SK-N-SH (cell line): ENCODE data around the gene DIS3L2. TPM values are rescaled to one million over a fixed set of nuclear protein-coding genes. Genes with fewer than 3 reads are reported as not detected.

ENCODE experiments used
- CTCF ChIA-PET: fragments of 300-600, 350-600 bp; formaldehyde crosslinking; extraction: SDS; loops from one replicate; lab custom pipeline; 2021; lab: Yijun Ruan, JAX
- POLR2A ChIA-PET: fragments of 350-600 bp; sonication (Branson Sonifier 250); formaldehyde crosslinking; extraction: SDS; loops from one replicate; lab custom pipeline; 2020; ENCODE audit warnings: antibody characterized with exemption, inconsistent platforms; lab: Yijun Ruan, JAX
- DNase-seq: peaks from one replicate; pipeline ENCODE4 v3.0.0; 2012
- H2AFZ ChIP-seq: fragments of 200-600 bp; sonication (generic); 2 replicates; pipeline ENCODE4 v1.8.1; 2016; ENCODE audit warnings: antibody characterized with exemption, mild to moderate bottlenecking, low read depth
- H3F3A ChIP-seq: fragments of 200-600 bp; sonication (generic); replicated peaks from 2 replicates; pipeline ENCODE3; 2016; ENCODE audit warnings: antibody characterized with exemption, mild to moderate bottlenecking; ENCODE audit not compliant: insufficient read depth
- H3K27ac ChIP-seq, 2 experiments: fragments of 200-500 bp in 1 of 2; fragments of 200-600 bp in 1 of 2; sonication (Bioruptor generic) in 1 of 2; sonication (generic), shearing (Covaris generic) in 1 of 2; 2 replicates each; pipeline versions ENCODE4 v1.5.1 to v1.6.1; 2014 to 2016; ENCODE audit warnings: low read depth in 2 of 2, inconsistent platforms in 1 of 2, low read length in 1 of 2, mild to moderate bottlenecking in 1 of 2, mixed read lengths in 1 of 2
- H3K27me3 ChIP-seq: fragments of 200-600 bp; sonication (generic), shearing (Covaris generic); 2 replicates; pipeline ENCODE4 v1.6.1; 2016; ENCODE audit warnings: mixed run types; ENCODE audit not compliant: insufficient read depth
- H3K36me3 ChIP-seq, 2 experiments: fragments of 200-500 bp in 1 of 2; fragments of 200-600 bp in 1 of 2; sonication (Bioruptor generic) in 1 of 2; sonication (generic) in 1 of 2; replicated peaks in 1 of 2; 2 replicates each; pipeline versions ENCODE3 to v1.5.1; 2014 to 2016; ENCODE audit warnings: low read length in 1 of 2, mild to moderate bottlenecking in 1 of 2; ENCODE audit not compliant: insufficient read depth in 2 of 2, control insufficient read depth in 1 of 2
- H3K4me1 ChIP-seq, 2 experiments: fragments of 200-500 bp in 1 of 2; fragments of 200-600 bp in 1 of 2; sonication (Bioruptor generic) in 1 of 2; sonication (generic), shearing (Covaris generic) in 1 of 2; 2 replicates each; pipeline versions ENCODE4 v1.5.1 to v1.6.1; 2014 to 2016; ENCODE audit warnings: low read depth in 1 of 2, low read length in 1 of 2, mixed run types in 1 of 2; ENCODE audit not compliant: insufficient read depth in 2 of 2, control insufficient read depth in 1 of 2
- H3K4me2 ChIP-seq: fragments of 200-600 bp; sonication (generic), shearing (Covaris generic); 2 replicates; pipeline ENCODE4 v1.6.1; 2017; ENCODE audit warnings: mixed run types
- H3K4me3 ChIP-seq, 2 experiments: fragments of 200-500 bp in 1 of 2; fragments of 200-600 bp in 1 of 2; sonication (Bioruptor generic) in 1 of 2; sonication (generic), shearing (Covaris generic) in 1 of 2; 2 replicates each; pipeline versions ENCODE4 v1.5.1 to v1.8.1; 2014 to 2016; ENCODE audit warnings: low read depth in 2 of 2, inconsistent platforms in 1 of 2, low read length in 1 of 2, mild to moderate bottlenecking in 1 of 2, mixed read lengths in 1 of 2, moderate library complexity in 1 of 2
- H3K79me2 ChIP-seq: fragments of 200-600 bp; sonication (generic); 2 replicates; pipeline ENCODE4 v1.8.1; 2017; ENCODE audit warnings: mild to moderate bottlenecking; ENCODE audit not compliant: insufficient read depth
- H3K9ac ChIP-seq: fragments of 200-600 bp; sonication (generic); 2 replicates; pipeline ENCODE4 v1.6.1; 2017; ENCODE audit warnings: mixed run types
- H3K9me2 ChIP-seq: fragments of 200-600 bp; sonication (generic); 2 replicates; pipeline ENCODE4 v1.6.1; 2017; ENCODE audit warnings: mixed run types
- H3K9me3 ChIP-seq: fragments of 200-600 bp; sonication (generic); 2 replicates; pipeline ENCODE4 v1.6.1; 2017; ENCODE audit warnings: mixed run types, mild to moderate bottlenecking, moderate library complexity
- H4K20me1 ChIP-seq: fragments of 200-600 bp; sonication (generic); 2 replicates; pipeline ENCODE4 v1.6.1; 2017; ENCODE audit warnings: mild to moderate bottlenecking, mixed run types; ENCODE audit not compliant: insufficient read depth
- CHD2 ChIP-seq: fragments of 150-350 bp; IDR thresholded peaks from 2 replicates; pipeline ENCODE4 v1.6.1; 2018; ENCODE audit warnings: low read length; ENCODE audit not compliant: partially characterized antibody
- EP300 ChIP-seq, 2 experiments: IDR thresholded peaks; 2 replicates each; pipeline versions ENCODE4 v1.4.0 to v1.6.1; 2012; ENCODE audit warnings: borderline replicate concordance in 1 of 2, low read depth in 1 of 2, low read length in 1 of 2
- EZH2phosphoT487 ChIP-seq: fragments of 200-600 bp; sonication (generic); IDR thresholded peaks from 2 replicates; pipeline ENCODE4 v1.6.1; 2017; ENCODE audit warnings: low read depth, mixed run types, mild to moderate bottlenecking, antibody characterized with exemption, moderate library complexity, borderline replicate concordance
- FOSL2 ChIP-seq: IDR thresholded peaks from 2 replicates; pipeline ENCODE4 v1.4.0; 2012; ENCODE audit warnings: low read depth, mild to moderate bottlenecking, moderate library complexity, borderline replicate concordance
- FOXM1 ChIP-seq: IDR thresholded peaks from 2 replicates; pipeline ENCODE4 v1.4.0; 2012; ENCODE audit warnings: low read depth, mild to moderate bottlenecking
- GABPA ChIP-seq: IDR thresholded peaks from 2 replicates; pipeline ENCODE4 v1.4.0; 2012; ENCODE audit warnings: low read depth, mild to moderate bottlenecking
- GATA2 ChIP-seq: sonication (generic); formaldehyde crosslinking; IDR thresholded peaks from 2 replicates; pipeline ENCODE4 v1.5.0; 2020; ENCODE audit warnings: mild to moderate bottlenecking, missing genetic modification reagents
- MEF2A ChIP-seq: IDR thresholded peaks from 2 replicates; pipeline ENCODE4 v1.4.0; 2012; ENCODE audit warnings: low read depth, borderline replicate concordance
- NFIC ChIP-seq: IDR thresholded peaks from 2 replicates; pipeline ENCODE4 v1.4.0; 2012; ENCODE audit warnings: borderline replicate concordance
- RAD21 ChIP-seq: IDR thresholded peaks from 2 replicates; pipeline ENCODE4 v1.6.1; 2012; ENCODE audit warnings: mild to moderate bottlenecking, low read length
- RCOR1 ChIP-seq: fragments of 150-350 bp; IDR thresholded peaks from 2 replicates; pipeline ENCODE4 v1.6.1; 2017; ENCODE audit warnings: antibody characterized with exemption, low read length
- RFX5 ChIP-seq: IDR thresholded peaks from 2 replicates; pipeline ENCODE4 v1.6.1; 2012; ENCODE audit warnings: mild to moderate bottlenecking, improper control_type of control experiment, low read length
- SMC3 ChIP-seq: IDR thresholded peaks from 2 replicates; pipeline ENCODE4 v1.6.1; 2012; ENCODE audit warnings: low read depth, low read length, improper control_type of control experiment
- TAF1 ChIP-seq: IDR thresholded peaks from 2 replicates; pipeline ENCODE4 v1.6.1; 2012; ENCODE audit warnings: low read depth, mild to moderate bottlenecking, low read length, moderate library complexity, borderline replicate concordance
- YY1 ChIP-seq: IDR thresholded peaks from 2 replicates; pipeline ENCODE4 v1.4.0; 2012; ENCODE audit warnings: low read depth, mild to moderate bottlenecking
- WGBS: methylation state at CpG from one replicate; pipeline ENCODE4 v1.1.6; 2017; ENCODE audit warnings: low lambda C conversion rate; 5-methylcytosine and 5-hydroxymethylcytosine counted together
- polyA plus RNA-seq, 3 experiments: library from polyadenylated mRNA; depleted of rRNA; stranded (reverse); fragments of >200 nt; gene quantifications; 2 replicates each; pipeline ENCODE4 v1.2.3, GENCODE V29; 2012
- TF ChIP-seq, protein P1 (sequence below): fragments of 150-350 bp; IDR thresholded peaks from 2 replicates; pipeline ENCODE4 v1.6.1; 2017; ENCODE audit warnings: antibody characterized with exemption, low read length, low read depth, borderline replicate concordance
- TF ChIP-seq, protein P2 (sequence below): IDR thresholded peaks from 2 replicates; pipeline ENCODE4; 2012

DIS3L2 gene
- polyA plus RNA-seq, 1 of the 3 experiments (the other 2 are of a cell fraction): 17.9 TPM

DNA sequence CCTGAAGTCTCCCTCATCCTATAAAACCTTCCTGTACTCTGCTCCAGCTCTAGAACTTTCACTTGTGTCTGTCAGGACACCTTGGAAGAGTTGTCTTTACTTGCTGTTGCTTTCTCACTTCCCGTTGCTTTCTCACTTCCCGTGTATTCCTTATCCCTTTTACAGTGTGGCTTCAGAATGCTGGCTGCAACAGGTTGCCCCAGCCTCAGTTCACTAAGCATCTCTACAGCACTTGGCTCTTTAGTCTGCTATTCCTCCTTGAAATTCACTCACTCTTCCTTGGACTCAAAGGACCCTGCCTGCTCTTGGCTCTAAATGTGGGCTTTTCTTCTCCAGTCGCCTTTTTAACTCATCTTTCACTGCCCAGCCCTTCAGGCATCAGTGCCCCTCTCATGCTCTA, 254.5 kb downstream of the DIS3L2 start:
- ChIA-PET POLR2A (no interaction called here), CTCF (no interaction called here)
- Histone ChIP-seq H3F3A (no peaks in the 10 kb centered on the region), H3K4me2 (no peak overlapping the region), H3K27me3 (no peaks in the 10 kb centered on the region), H4K20me1 (no peaks in the 10 kb centered on the region), H3K9me2 (no peaks in the 10 kb centered on the region), H3K36me3 (peaks cover 4 to 12% of the 10 kb centered on the region in 2 experiments), H3K79me2 (no peaks in the 10 kb centered on the region), H3K4me1 (no peaks in the 10 kb centered on the region), H3K9ac (no peak overlapping the region), H2AFZ (no peak overlapping the region), H3K27ac (no peak overlapping the region), H3K9me3 (no peaks in the 10 kb centered on the region), H3K4me3 (no peak overlapping the region)
- TF ChIP-seq TAF1 (no peak), GABPA (no peak), EP300 (IDR thresholded peaks at IDR 0.05; ENCODE audit: borderline replicate concordance in 1 of 2, low read depth in 1 of 2, low read length in 1 of 2) (no peak), FOSL2 (no peak), RFX5 (no peak), RAD21 (no peak), MEF2A (no peak), RCOR1 (no peak)
- TF ChIP-seq, protein P1, sequence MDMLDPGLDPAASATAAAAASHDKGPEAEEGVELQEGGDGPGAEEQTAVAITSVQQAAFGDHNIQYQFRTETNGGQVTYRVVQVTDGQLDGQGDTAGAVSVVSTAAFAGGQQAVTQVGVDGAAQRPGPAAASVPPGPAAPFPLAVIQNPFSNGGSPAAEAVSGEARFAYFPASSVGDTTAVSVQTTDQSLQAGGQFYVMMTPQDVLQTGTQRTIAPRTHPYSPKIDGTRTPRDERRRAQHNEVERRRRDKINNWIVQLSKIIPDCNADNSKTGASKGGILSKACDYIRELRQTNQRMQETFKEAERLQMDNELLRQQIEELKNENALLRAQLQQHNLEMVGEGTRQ: no peak
- DNase-seq: no peak
- 82% methylated on average over 3 of the region's 3 CpGs for WGBS

DNA sequence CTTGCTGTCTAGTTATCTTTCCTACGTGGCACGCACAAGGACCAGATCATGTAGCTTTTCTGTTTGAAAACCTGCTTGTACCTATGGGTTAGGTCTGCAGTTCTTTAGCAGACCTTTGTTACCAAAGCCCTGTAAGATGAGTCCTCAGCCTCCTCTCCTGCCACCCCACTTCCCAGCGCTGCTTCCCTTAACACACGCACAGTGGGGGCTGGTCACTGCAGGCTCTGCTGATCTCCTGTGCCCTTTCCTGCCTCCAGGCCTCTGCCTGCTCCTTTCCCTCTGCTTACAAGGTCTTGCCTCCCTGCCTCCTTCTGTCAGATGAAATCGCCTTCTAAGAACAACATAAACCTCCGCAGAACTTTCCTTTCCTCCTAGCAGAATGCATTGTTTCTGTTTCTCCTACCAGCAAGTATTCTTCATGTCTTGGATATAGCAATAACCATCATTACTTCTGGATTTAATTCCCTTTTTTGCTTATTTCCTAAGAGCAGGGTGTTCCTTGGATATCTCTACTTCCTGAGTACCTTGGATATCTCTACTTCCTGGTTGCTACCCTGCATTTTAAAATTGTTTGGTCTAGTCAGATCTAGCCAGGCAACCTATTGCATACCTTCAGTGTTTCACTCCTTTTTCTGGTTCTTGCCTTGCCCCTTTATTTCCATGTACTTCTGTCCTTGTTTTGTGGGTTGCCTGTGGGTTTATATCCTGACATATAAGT, 257.4 kb downstream of the DIS3L2 start:
- Histone ChIP-seq H2AFZ (no peak overlapping the region), H3K36me3 (peaks cover 5 to 12% of the 10 kb centered on the region in 2 experiments), H3K9me2 (no peaks in the 10 kb centered on the region), H3K4me2 (no peak overlapping the region), H3F3A (no peaks in the 10 kb centered on the region), H3K27me3 (no peaks in the 10 kb centered on the region), H4K20me1 (no peaks in the 10 kb centered on the region)
- DNase-seq: no peak
- ChIA-PET POLR2A (no interaction called here), CTCF (no interaction called here)
- TF ChIP-seq MEF2A (no peak), NFIC (no peak), FOXM1 (no peak)
- TF ChIP-seq, all 33 proteins: peak for 0
- no peaks in the 10 kb centered on the region for H3K79me2 ChIP-seq
- no peak overlapping the region for H3K4me3 ChIP-seq
- no peaks in the 10 kb centered on the region for H3K9me3 ChIP-seq
- WGBS: over 99% methylated on average over 6 of the region's 6 CpGs
- H3K4me1 ChIP-seq: no peaks in the 10 kb centered on the region
- H3K9ac ChIP-seq: no peak overlapping the region
- H3K27ac ChIP-seq: no peak overlapping the region

DNA sequence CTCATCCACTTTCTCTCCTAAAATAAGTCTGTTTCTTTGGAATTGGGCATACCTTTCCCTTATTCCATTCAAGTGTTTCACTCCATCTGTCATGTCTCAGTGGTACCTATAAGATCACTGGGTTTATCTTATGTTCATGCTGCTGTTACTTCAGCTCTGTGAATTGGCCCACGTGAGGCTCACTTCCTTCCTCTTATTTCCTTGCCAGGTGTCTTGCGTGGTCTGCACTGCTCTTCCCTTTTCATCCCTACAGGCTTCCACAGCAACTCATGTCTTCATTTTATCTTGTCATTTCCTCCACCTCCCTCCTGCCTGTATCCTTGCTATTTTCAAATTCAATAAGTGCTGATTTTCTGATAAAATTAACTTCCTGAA, 258.0 kb downstream of the DIS3L2 start:
- H3K4me3 ChIP-seq: no peak overlapping the region
- H3K9me3 ChIP-seq: no peaks in the 10 kb centered on the region
- no peak for DNase-seq
- POLR2A ChIA-PET: no interaction called here
- H3K4me1 ChIP-seq: no peaks in the 10 kb centered on the region
- no peaks in the 10 kb centered on the region for H3K79me2 ChIP-seq
- H3K9ac ChIP-seq: no peak overlapping the region
- H3K36me3 ChIP-seq: peaks cover 3 to 12% of the 10 kb centered on the region in 2 experiments
- WGBS: 96% methylated on average over 2 of the region's 2 CpGs
- CTCF ChIA-PET: no interaction called here
- H3K27ac ChIP-seq: no peak overlapping the region
- H3K4me2 ChIP-seq: no peak overlapping the region
- H4K20me1 ChIP-seq: no peaks in the 10 kb centered on the region
- no peaks in the 10 kb centered on the region for H3F3A ChIP-seq
- H3K9me2 ChIP-seq: no peaks in the 10 kb centered on the region
- TF ChIP-seq GATA2 (CRISPR knock-in tag): no peak
- TF ChIP-seq TAF1: no peak
- TF ChIP-seq CHD2: no peak
- TF ChIP-seq, protein P2, sequence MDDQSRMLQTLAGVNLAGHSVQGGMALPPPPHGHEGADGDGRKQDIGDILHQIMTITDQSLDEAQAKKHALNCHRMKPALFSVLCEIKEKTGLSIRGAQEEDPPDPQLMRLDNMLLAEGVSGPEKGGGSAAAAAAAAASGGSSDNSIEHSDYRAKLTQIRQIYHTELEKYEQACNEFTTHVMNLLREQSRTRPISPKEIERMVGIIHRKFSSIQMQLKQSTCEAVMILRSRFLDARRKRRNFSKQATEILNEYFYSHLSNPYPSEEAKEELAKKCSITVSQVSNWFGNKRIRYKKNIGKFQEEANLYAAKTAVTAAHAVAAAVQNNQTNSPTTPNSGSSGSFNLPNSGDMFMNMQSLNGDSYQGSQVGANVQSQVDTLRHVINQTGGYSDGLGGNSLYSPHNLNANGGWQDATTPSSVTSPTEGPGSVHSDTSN: no peak
- TF ChIP-seq EZH2phosphoT487: no peak
- TF ChIP-seq YY1: no peak
- no peak for TF ChIP-seq SMC3
- H3K27me3 ChIP-seq: no peaks in the 10 kb centered on the region
- H2AFZ ChIP-seq: no peak overlapping the region
